GM19397 (cell line): ENCODE results near the gene ADAM30.

Experiments
- ATAC-seq: cut with Tn5 transposase; IDR thresholded peaks from one replicate; pipeline ENCODE4 v1.9.1; 2021; ENCODE audit warnings: mild to moderate bottlenecking, moderate library complexity; ENCODE audit not compliant: unreplicated experiment

The ADAM30 gene

GRCh38 chr1:119896303-119896702 is at the start of gene ADAM30:
Gene ADAM30 (minus strand): TSS chr1:119896515. CDS start chr1:119896336, 179 bp downstream.
- no peak for ATAC-seq

GRCh38 chr1:119943216-119943615 is 46.9 kb upstream of the ADAM30 start:
- ATAC-seq, result no peak

DNA sequence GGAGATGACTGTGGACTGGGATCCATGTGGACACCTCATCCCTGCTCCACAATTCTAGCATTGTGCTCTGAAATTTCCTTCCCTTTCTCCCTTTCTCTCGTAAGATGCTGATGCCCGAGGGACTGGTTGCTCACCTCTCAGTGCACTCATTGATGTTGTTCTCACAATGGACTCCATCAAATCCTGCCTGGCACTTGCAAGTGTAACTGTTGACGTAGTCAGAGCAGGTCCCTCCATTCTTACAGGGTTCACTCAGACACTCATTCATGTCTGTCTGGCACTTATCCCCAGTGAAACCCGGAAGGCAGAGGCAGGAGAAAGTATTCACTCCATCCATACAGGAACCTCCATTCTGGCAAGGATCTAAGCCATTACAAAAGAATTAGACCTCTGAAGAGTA is 45.1 kb upstream of the ADAM30 start:
- ATAC-seq, result no peak

- no peak for ATAC-seq
Observed at GRCh38 chr1:119940697-119941096, 44.4 kb upstream of the ADAM30 start.

GRCh38 chr1:119937198-119937597 is 40.9 kb upstream of the ADAM30 start:
- no peak for ATAC-seq

- no peak for ATAC-seq
Observed at GRCh38 chr1:119935915-119936314, 39.6 kb upstream of the ADAM30 start.

GRCh38 chr1:119935373-119935772 is 39.1 kb upstream of the ADAM30 start:
- no peak for ATAC-seq

DNA sequence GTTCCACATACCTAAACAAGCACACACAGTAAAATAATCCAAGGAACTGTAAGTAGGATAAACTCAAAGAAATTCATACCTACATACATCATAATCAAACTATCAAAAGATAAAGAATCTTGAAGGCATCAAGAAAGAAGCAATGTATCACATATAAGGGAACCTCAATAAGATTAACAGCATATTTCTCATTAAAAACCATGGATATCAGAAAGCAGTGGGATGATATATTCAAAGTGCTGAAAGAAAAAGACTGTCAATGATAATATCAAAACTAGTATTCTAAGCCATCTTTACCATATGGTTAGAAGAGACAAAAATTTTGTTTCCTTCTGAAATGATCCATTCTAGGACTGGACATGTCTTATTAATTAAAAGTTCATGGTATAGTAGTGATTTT is 37.1 kb upstream of the ADAM30 start:
- no peak for ATAC-seq

GRCh38 chr1:119929643-119930315 is 33.5 kb upstream of the ADAM30 start:
- no peak for ATAC-seq

DNA sequence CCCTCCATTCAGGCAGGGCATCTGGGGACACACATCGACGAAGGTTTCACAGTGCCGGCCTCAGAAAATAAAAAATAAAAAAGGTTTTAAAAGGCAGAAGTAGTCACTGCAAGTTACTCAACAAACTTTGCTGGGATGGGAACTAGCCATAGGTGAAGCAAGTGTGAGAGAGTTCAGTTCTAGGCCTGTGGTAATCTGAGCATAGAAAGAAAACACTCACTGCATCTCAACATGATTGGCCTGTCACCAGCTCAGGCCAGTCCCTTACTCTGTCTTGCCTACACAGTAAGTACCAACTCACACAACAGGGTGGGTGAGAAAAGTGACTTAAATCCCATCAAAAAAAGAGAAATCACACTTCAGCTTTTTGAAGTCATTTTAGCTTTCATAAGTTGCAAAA is 30.2 kb upstream of the ADAM30 start:
- no peak for ATAC-seq

DNA sequence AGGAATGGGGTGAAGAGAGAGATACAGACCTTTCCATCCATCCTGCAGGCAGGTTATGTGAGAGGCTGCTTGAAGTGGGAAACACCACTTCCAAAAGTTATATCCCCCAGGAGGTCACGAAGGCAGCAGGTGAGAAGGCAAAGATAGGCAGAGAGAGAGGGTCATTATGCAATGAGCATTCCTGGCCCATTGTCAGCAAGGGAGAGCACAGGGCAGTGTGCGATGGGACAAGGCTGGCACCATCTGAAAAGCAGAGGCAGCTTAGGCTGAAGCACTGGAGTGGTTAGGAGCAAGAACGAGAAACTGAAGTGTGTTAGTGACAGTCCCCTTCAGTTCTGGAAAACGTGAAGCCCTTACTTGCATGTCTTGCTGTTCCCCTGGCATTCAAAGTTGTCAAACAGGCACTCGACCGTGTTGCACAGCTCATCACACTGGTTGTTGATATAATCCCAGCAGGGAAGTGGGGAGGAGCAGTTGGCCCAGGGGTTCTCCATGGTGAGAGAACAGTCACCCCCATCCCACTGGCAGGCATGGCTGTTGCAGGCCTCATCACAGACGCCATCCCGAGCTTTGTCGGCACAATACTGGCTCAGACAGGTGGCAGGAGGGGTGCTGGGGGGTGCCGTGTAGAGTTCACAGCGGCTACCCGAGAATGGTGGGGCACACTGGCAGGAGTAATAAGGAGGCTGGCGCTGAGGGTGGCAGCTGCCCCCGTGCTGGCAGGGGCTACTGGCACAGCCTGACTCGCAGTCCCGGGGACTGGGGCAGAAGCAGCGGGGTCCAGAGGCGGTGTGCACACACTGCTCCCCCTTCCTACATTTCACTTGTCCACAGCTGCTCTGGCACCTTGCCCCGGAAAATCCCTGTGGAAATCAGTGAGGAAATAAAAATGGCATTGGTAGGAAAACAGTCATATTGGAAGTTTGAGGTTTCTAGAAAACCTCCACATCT is 28.9 kb upstream of the ADAM30 start:
- no peak for ATAC-seq

- ATAC-seq, result no peak
Observed at GRCh38 chr1:119920104-119920968, 24.0 kb upstream of the ADAM30 start.

DNA sequence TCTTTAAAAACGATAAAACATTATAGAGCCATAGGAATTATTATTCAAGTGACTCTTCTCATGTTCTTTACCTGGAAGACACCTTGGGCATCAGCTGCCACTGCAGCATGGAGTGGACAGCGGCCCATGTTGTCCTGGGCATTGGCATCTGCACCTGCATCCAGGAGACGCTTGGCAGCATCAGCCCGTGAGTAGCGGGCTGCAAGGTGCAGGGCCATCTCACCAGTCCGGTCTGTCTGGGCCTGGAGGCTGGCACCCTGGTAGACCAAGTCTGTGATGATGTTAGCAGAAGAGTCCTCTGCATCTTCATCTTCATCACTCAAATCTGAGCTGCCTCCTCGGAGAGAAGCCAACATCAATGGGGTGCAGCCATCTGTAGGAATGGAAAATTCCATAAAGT is 22.9 kb upstream of the ADAM30 start:
- ATAC-seq, result no peak

GRCh38 chr1:119918301-119918700 is 22.0 kb upstream of the ADAM30 start:
- no peak for ATAC-seq

DNA sequence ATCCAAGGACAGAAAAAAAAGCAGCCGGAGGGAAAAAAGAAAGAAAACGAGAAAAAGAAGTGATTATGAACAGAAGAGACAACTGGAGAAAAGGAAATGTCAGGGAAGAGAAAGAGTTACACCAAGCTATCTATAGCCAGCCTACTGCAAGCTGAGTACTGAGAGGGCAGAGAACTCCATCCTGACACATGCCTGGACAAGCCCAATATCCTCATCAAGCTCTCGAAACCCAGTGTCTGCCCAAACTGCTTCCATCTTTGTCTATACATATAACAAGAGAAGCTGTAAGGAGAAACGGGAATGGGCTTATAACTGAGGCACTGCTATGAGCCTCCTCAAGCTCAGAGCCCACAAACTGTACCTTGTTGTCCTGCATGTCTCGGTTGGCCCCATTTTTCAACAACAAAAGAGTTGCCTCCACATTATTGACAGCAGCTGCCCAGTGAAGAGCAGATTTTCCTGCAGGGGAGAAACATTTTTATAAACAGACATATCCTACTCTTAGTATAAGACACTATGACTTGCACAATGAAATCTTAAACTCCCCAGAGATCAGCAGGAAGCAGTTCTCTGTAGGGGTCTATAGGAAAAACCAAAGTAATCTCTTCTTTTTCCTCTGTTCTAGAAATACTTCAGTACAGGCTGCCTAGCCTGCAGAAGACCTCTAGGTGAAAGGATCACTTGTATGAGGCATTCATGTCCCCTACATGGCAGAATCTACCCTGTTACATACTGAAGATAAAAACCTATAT is 21.2 kb upstream of the ADAM30 start:
- no peak for ATAC-seq

- no peak for ATAC-seq
Observed at GRCh38 chr1:119915517-119915916, 19.2 kb upstream of the ADAM30 start.

- ATAC-seq, result no peak
Observed at GRCh38 chr1:119914071-119914470, 17.8 kb upstream of the ADAM30 start.

DNA sequence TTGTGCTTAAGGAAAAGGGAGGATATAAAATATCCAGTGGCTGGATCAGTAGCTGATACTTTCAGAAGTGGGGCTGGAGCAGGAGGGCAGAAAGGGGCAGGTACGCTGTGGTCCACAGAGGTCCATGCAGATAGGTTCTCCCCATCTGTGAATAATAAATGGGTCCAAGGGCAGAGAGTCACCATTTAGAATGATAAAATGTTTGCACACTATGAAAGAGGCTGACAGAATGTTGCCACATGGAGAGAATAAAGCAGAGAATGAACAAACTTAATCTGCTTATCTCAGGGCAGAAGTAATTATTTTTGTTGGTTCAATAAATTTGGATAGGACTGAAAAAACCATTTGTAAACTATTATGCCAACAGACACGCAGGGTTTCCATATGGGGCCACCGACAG is 16.6 kb upstream of the ADAM30 start:
- ATAC-seq, result no peak

GRCh38 chr1:119911775-119912174 is 15.5 kb upstream of the ADAM30 start:
- ATAC-seq, result no peak

DNA sequence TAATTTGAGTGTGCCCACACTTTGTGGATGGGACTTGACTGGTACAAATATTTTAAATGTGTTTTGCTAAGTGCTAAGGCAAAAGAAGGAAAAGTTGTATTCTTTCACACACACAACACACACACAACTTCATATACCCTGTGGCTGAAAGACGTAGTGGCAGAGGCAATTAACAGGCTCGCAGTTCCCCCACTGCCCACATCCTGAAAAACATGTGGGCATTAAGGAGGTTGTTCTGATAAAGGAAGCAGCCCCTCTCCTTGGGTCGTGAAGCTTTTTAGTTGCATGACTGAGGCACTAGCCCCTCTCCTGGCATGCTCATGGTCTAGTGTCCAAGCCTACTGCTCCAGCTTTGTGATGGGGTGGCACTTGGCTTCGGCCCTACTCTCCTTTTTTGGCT is 14.3 kb upstream of the ADAM30 start:
- no peak for ATAC-seq
